ENCODE data around the gene CTNND2. TPM values are rescaled to one million over a fixed set of nuclear protein-coding genes. Genes with fewer than 3 reads are reported as not detected.

Gene CTNND2
- polyA plus RNA-seq (2013): 0.05 TPM

- under 1% methylated on average over 45 of the region's 64 CpGs for WGBS (ENCODE audit: insufficient coverage)
- H3K4me1 ChIP-seq (ENCODE audit: control extremely low read depth in 1 of 4, control insufficient read depth in 4 of 4, insufficient read depth in 4 of 4, low read length in 3 of 4): peaks cover 0 to 15% (median 9%) of the 10 kb centered on the region in 4 experiments
- peak within 1 kb of the TSS; percentile 8 to 70 (median 51) for H3K4me3 ChIP-seq (ENCODE audit: control insufficient read depth in 1 of 7, extremely low read depth in 1 of 7, insufficient read depth in 4 of 7, low read depth in 2 of 7, low read length in 6 of 7)
- ChIA-PET POLR2A (no interaction called here), CTCF (interaction anchor here (1.1 kb wide), 1 partner anchor 28 kb away, joined by 3 read pairs; no protein-coding TSS in a partner anchor)
- H3K36me3 ChIP-seq (ENCODE audit: control insufficient read depth in 4 of 4, insufficient read depth in 4 of 4, low read length in 3 of 4): no peaks in the 10 kb centered on the region
- DNase-seq: peak in 2 of 3 donors; percentile 34 to 42
- H3K27ac ChIP-seq (ENCODE audit: insufficient read depth in 1 of 2, low read depth in 1 of 2, low read length in 2 of 2, poor library complexity in 1 of 2, severe bottlenecking in 2 of 2): no peak within 1 kb of the TSS
- peaks cover 0 to 1% (median 0%) of the 10 kb centered on the region in 5 experiments for H3K9me3 ChIP-seq (ENCODE audit: control extremely low read depth in 1 of 5, control insufficient read depth in 4 of 5, insufficient read depth in 2 of 5, low read depth in 1 of 5, low read length in 4 of 5)
- peaks cover 19 to 76% (median 48%) of the 10 kb centered on the region in 5 experiments for H3K27me3 ChIP-seq (replicated peaks in 2 of 5; ENCODE audit: control insufficient read depth in 4 of 5, insufficient read depth in 5 of 5, low read length in 4 of 5)
Measured at GRCh38 chr5:11904265-11904906, at the start of gene CTNND2. Gene CTNND2 (minus strand): TSS chr5:11904446. CDS start chr5:11903853, 593 bp downstream.

DNA sequence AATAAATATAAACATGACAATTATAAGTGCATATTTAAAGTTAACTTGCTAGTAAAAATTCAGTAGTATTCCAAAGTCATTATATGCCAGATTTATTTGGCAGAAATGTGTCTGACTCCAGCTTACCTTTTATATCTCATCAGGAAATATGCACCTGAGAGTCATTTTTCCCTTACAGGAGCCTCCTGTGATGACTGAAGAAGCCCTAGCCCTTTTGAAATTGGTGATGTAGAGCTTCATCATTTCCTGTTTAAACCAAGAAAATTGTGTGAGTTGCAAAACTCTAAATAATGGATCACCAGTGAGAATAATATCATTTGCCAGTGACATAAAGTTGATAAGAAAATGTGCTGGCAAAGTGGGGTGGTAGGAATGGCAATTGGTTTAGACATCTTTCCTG is 42.1 kb upstream of the CTNND2 start:
- Histone ChIP-seq H3K4me1 (ENCODE audit: control extremely low read depth in 1 of 4, control insufficient read depth in 4 of 4, insufficient read depth in 4 of 4, low read length in 3 of 4) (no peaks in the 10 kb centered on the region), H3K36me3 (ENCODE audit: control insufficient read depth in 4 of 4, insufficient read depth in 4 of 4, low read length in 3 of 4) (no peaks in the 10 kb centered on the region), H3K27me3 (replicated peaks in 2 of 5; ENCODE audit: control insufficient read depth in 4 of 5, insufficient read depth in 5 of 5, low read length in 4 of 5) (no peaks in the 10 kb centered on the region), H3K27ac (ENCODE audit: insufficient read depth in 1 of 2, low read depth in 1 of 2, low read length in 2 of 2, poor library complexity in 1 of 2, severe bottlenecking in 2 of 2) (no peak overlapping the region), H3K9me3 (ENCODE audit: control extremely low read depth in 1 of 5, control insufficient read depth in 4 of 5, insufficient read depth in 2 of 5, low read depth in 1 of 5, low read length in 4 of 5) (no peaks in the 10 kb centered on the region), H3K4me3 (ENCODE audit: control insufficient read depth in 1 of 7, extremely low read depth in 1 of 7, insufficient read depth in 4 of 7, low read depth in 2 of 7, low read length in 6 of 7) (no peak overlapping the region)
- no peak for DNase-seq
- CTCF ChIA-PET: no interaction called here
- POLR2A ChIA-PET: no interaction called here

- CTCF ChIA-PET: no interaction called here
Measured at GRCh38 chr5:11941566-11941965, 37.3 kb upstream of the CTNND2 start.

GRCh38 chr5:11931638-11932037 is 27.4 kb upstream of the CTNND2 start:
- no peak overlapping the region for H3K4me3 ChIP-seq (ENCODE audit: control insufficient read depth in 1 of 7, extremely low read depth in 1 of 7, insufficient read depth in 4 of 7, low read depth in 2 of 7, low read length in 6 of 7)
- POLR2A ChIA-PET: no interaction called here
- no peaks in the 10 kb centered on the region for H3K9me3 ChIP-seq (ENCODE audit: control extremely low read depth in 1 of 5, control insufficient read depth in 4 of 5, insufficient read depth in 2 of 5, low read depth in 1 of 5, low read length in 4 of 5)
- 96% methylated on average over 9 of the region's 20 CpGs for WGBS (ENCODE audit: insufficient coverage)
- H3K36me3 ChIP-seq (ENCODE audit: control insufficient read depth in 4 of 4, insufficient read depth in 4 of 4, low read length in 3 of 4): no peaks in the 10 kb centered on the region
- CTCF ChIA-PET: no interaction called here
- no peaks in the 10 kb centered on the region for H3K27me3 ChIP-seq (replicated peaks in 2 of 5; ENCODE audit: control insufficient read depth in 4 of 5, insufficient read depth in 5 of 5, low read length in 4 of 5)
- H3K27ac ChIP-seq (ENCODE audit: insufficient read depth in 1 of 2, low read depth in 1 of 2, low read length in 2 of 2, poor library complexity in 1 of 2, severe bottlenecking in 2 of 2): no peak overlapping the region
- H3K4me1 ChIP-seq (ENCODE audit: control extremely low read depth in 1 of 4, control insufficient read depth in 4 of 4, insufficient read depth in 4 of 4, low read length in 3 of 4): no peaks in the 10 kb centered on the region
- DNase-seq: no peak

More at GRCh38 chr5:11941566-11941965, 37.3 kb upstream of the CTNND2 start:
- no peaks in the 10 kb centered on the region for H3K27me3 ChIP-seq (replicated peaks in 2 of 5; ENCODE audit: control insufficient read depth in 4 of 5, insufficient read depth in 5 of 5, low read length in 4 of 5)
- POLR2A ChIA-PET: no interaction called here
- H3K27ac ChIP-seq (ENCODE audit: insufficient read depth in 1 of 2, low read depth in 1 of 2, low read length in 2 of 2, poor library complexity in 1 of 2, severe bottlenecking in 2 of 2): no peak overlapping the region
- H3K36me3 ChIP-seq (ENCODE audit: control insufficient read depth in 4 of 4, insufficient read depth in 4 of 4, low read length in 3 of 4): no peaks in the 10 kb centered on the region
- no peak for DNase-seq
- no peaks in the 10 kb centered on the region for H3K4me1 ChIP-seq (ENCODE audit: control extremely low read depth in 1 of 4, control insufficient read depth in 4 of 4, insufficient read depth in 4 of 4, low read length in 3 of 4)
- no peak overlapping the region for H3K4me3 ChIP-seq (ENCODE audit: control insufficient read depth in 1 of 7, extremely low read depth in 1 of 7, insufficient read depth in 4 of 7, low read depth in 2 of 7, low read length in 6 of 7)
- H3K9me3 ChIP-seq (ENCODE audit: control extremely low read depth in 1 of 5, control insufficient read depth in 4 of 5, insufficient read depth in 2 of 5, low read depth in 1 of 5, low read length in 4 of 5): no peaks in the 10 kb centered on the region

DNA sequence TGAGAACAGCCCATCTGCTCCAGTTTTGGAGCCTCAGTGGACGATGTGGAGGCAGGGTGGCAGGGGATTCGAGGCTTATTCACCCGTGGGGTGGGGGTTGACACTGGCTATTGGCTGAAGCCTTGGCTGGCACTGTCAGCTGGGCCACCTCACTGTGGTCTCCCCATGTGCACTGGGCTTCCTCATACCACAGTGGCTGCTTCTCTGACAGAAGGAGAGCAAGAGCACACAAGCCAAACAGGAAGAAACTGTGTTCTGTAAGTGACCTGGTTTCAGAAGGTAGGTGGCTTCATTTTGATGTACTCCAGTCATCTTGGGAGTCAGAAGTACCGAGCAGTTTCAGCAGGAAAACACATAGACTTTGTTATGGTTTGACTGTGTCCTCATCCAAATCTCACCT is 24.7 kb upstream of the CTNND2 start:
- DNase-seq: no peak
- ChIA-PET POLR2A (no interaction called here), CTCF (no interaction called here)
- Histone ChIP-seq H3K4me3 (ENCODE audit: control insufficient read depth in 1 of 7, extremely low read depth in 1 of 7, insufficient read depth in 4 of 7, low read depth in 2 of 7, low read length in 6 of 7) (no peak overlapping the region), H3K9me3 (ENCODE audit: control extremely low read depth in 1 of 5, control insufficient read depth in 4 of 5, insufficient read depth in 2 of 5, low read depth in 1 of 5, low read length in 4 of 5) (no peaks in the 10 kb centered on the region), H3K36me3 (ENCODE audit: control insufficient read depth in 4 of 4, insufficient read depth in 4 of 4, low read length in 3 of 4) (no peaks in the 10 kb centered on the region), H3K4me1 (ENCODE audit: control extremely low read depth in 1 of 4, control insufficient read depth in 4 of 4, insufficient read depth in 4 of 4, low read length in 3 of 4) (no peaks in the 10 kb centered on the region), H3K27me3 (replicated peaks in 2 of 5; ENCODE audit: control insufficient read depth in 4 of 5, insufficient read depth in 5 of 5, low read length in 4 of 5) (no peaks in the 10 kb centered on the region), H3K27ac (ENCODE audit: insufficient read depth in 1 of 2, low read depth in 1 of 2, low read length in 2 of 2, poor library complexity in 1 of 2, severe bottlenecking in 2 of 2) (no peak overlapping the region)
- WGBS (ENCODE audit: insufficient coverage): 86% methylated on average over 3 of the region's 4 CpGs

GRCh38 chr5:11925701-11926100 is 21.5 kb upstream of the CTNND2 start:
- no peaks in the 10 kb centered on the region for H3K27me3 ChIP-seq (replicated peaks in 2 of 5; ENCODE audit: control insufficient read depth in 4 of 5, insufficient read depth in 5 of 5, low read length in 4 of 5)
- H3K4me3 ChIP-seq (ENCODE audit: control insufficient read depth in 1 of 7, extremely low read depth in 1 of 7, insufficient read depth in 4 of 7, low read depth in 2 of 7, low read length in 6 of 7): no peak overlapping the region
- no peaks in the 10 kb centered on the region for H3K4me1 ChIP-seq (ENCODE audit: control extremely low read depth in 1 of 4, control insufficient read depth in 4 of 4, insufficient read depth in 4 of 4, low read length in 3 of 4)
- H3K9me3 ChIP-seq (ENCODE audit: control extremely low read depth in 1 of 5, control insufficient read depth in 4 of 5, insufficient read depth in 2 of 5, low read depth in 1 of 5, low read length in 4 of 5): no peaks in the 10 kb centered on the region
- no peaks in the 10 kb centered on the region for H3K36me3 ChIP-seq (ENCODE audit: control insufficient read depth in 4 of 4, insufficient read depth in 4 of 4, low read length in 3 of 4)
- POLR2A ChIA-PET: no interaction called here
- H3K27ac ChIP-seq (ENCODE audit: insufficient read depth in 1 of 2, low read depth in 1 of 2, low read length in 2 of 2, poor library complexity in 1 of 2, severe bottlenecking in 2 of 2): no peak overlapping the region
- DNase-seq: no peak
- CTCF ChIA-PET: no interaction called here
- 100% methylated on average over 1 of the region's 1 CpG for WGBS (ENCODE audit: insufficient coverage)

DNA sequence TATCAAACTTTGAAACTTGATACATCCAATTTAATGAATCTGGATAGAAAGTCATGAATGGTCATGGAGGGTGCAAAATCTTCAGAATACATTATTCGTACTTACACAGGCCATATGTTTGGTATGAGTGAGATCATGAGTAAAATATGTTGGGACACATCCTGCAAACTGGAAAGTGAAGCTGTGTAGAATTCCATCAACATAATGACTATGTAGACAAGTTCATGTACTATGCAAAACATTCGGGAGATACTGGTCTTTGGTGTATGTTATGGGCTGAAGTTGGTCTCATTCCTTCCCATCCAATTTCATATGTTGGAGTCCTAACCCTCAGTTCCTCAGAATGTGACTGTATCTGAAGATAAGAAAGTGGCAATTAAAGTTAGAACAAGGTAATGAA is 18.1 kb upstream of the CTNND2 start:
- H3K36me3 ChIP-seq (ENCODE audit: control insufficient read depth in 4 of 4, insufficient read depth in 4 of 4, low read length in 3 of 4): no peaks in the 10 kb centered on the region
- H3K27me3 ChIP-seq (replicated peaks in 2 of 5; ENCODE audit: control insufficient read depth in 4 of 5, insufficient read depth in 5 of 5, low read length in 4 of 5): no peaks in the 10 kb centered on the region
- H3K4me1 ChIP-seq (ENCODE audit: control extremely low read depth in 1 of 4, control insufficient read depth in 4 of 4, insufficient read depth in 4 of 4, low read length in 3 of 4): no peaks in the 10 kb centered on the region
- no CpG with 5 or more reads among the region's 2 CpGs for WGBS (ENCODE audit: insufficient coverage)
- no peak for DNase-seq
- no peak overlapping the region for H3K4me3 ChIP-seq (ENCODE audit: control insufficient read depth in 1 of 7, extremely low read depth in 1 of 7, insufficient read depth in 4 of 7, low read depth in 2 of 7, low read length in 6 of 7)
- H3K27ac ChIP-seq (ENCODE audit: insufficient read depth in 1 of 2, low read depth in 1 of 2, low read length in 2 of 2, poor library complexity in 1 of 2, severe bottlenecking in 2 of 2): no peak overlapping the region
- POLR2A ChIA-PET: no interaction called here
- H3K9me3 ChIP-seq (ENCODE audit: control extremely low read depth in 1 of 5, control insufficient read depth in 4 of 5, insufficient read depth in 2 of 5, low read depth in 1 of 5, low read length in 4 of 5): no peaks in the 10 kb centered on the region
- CTCF ChIA-PET: no interaction called here

All from common myeloid progenitor, CD34-positive (primary cell).